ENCODE data around the gene OR2V1. TPM values are rescaled to one million over a fixed set of nuclear protein-coding genes. Genes with fewer than 3 reads are reported as not detected.
A peak's percentile ranks its signal among the peaks of the same experiment; 100 is the strongest.
"Not testable (repeated sequence)": the region's sequence is repeated elsewhere in the genome, so short reads cannot be mapped to it uniquely, and the experiment has no call there.

Gene OR2V1
- total RNA-seq, 1 donor, result not detected

DNA sequence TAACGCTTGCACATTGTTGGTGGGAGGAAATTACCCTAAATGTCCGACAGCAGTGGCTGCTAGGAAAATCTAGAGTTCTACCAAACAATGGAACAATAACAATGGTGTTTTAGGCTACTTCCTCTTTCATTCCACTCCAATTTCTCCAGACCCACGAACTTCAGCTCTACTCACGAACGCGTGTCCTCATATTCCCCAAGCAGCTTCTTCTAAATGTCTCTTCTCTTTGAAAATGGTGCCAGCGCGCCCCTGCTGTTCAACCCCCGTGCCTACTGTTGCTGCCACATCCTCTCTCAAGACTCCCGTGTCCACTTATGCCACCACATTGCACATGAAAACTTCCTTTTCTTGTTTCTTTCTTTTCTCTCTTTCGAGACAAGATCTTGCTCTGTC is 42.1 kb upstream of the OR2V1 start:
- Histone ChIP-seq H3K27ac (ENCODE audit: low read depth, low read length) (no peak overlapping the region), H3K79me2 (ENCODE audit: insufficient read depth, low read length) (no peaks in the 10 kb centered on the region), H3K4me2 (ENCODE audit: insufficient read depth, low read length) (peak overlapping the region; percentile 58), H4K20me1 (ENCODE audit: insufficient read depth, low read length) (no peaks in the 10 kb centered on the region), H2AFZ (ENCODE audit: low read length) (no peak overlapping the region), H3K4me1 (ENCODE audit: insufficient read depth, low read length) (peaks cover 17% of the 10 kb centered on the region), H3K9me3 (ENCODE audit: low read depth, low read length) (no peaks in the 10 kb centered on the region), H3K36me3 (ENCODE audit: insufficient read depth, low read length) (no peaks in the 10 kb centered on the region), H3K27me3 (ENCODE audit: insufficient read depth, low read length) (no peaks in the 10 kb centered on the region), H3K4me3 (ENCODE audit: insufficient read depth, low read length) (peak overlapping the region; percentile 31)
- TF ChIP-seq, protein P1, sequence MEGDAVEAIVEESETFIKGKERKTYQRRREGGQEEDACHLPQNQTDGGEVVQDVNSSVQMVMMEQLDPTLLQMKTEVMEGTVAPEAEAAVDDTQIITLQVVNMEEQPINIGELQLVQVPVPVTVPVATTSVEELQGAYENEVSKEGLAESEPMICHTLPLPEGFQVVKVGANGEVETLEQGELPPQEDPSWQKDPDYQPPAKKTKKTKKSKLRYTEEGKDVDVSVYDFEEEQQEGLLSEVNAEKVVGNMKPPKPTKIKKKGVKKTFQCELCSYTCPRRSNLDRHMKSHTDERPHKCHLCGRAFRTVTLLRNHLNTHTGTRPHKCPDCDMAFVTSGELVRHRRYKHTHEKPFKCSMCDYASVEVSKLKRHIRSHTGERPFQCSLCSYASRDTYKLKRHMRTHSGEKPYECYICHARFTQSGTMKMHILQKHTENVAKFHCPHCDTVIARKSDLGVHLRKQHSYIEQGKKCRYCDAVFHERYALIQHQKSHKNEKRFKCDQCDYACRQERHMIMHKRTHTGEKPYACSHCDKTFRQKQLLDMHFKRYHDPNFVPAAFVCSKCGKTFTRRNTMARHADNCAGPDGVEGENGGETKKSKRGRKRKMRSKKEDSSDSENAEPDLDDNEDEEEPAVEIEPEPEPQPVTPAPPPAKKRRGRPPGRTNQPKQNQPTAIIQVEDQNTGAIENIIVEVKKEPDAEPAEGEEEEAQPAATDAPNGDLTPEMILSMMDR (IDR thresholded peaks at IDR 0.05; ENCODE audit: extremely low read depth, low read depth, low read length), result no peak
- no peak for DNase-seq (ENCODE audit: insufficient read length, low spot score, missing footprints)

DNA sequence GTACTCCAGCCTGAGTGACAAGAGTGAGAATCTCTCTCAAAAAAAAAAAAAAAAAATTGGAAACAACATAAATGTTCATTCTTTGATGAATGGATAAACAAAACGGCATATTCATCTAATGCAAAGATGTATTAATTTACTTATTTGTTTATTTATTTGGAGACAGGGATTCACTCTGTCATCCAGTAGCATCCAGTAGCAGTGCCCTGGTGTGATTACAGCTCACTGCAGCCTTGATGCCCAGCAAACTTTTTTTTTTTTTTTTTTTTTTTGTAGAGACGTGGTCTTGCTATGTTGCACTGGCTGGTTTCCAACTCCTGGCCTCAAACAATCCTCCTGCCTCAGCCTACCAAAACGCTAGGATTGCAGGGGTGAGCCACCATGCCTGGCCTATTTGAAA is 40.8 kb upstream of the OR2V1 start:
- H4K20me1 ChIP-seq (ENCODE audit: insufficient read depth, low read length), result no peaks in the 10 kb centered on the region
- peaks cover 17% of the 10 kb centered on the region for H3K4me1 ChIP-seq (ENCODE audit: insufficient read depth, low read length)
- TF ChIP-seq, protein P1 (IDR thresholded peaks at IDR 0.05; ENCODE audit: extremely low read depth, low read depth, low read length), result no peak
- no peak for DNase-seq (ENCODE audit: insufficient read length, low spot score, missing footprints)
- H3K4me3 ChIP-seq (ENCODE audit: insufficient read depth, low read length), result no peak overlapping the region
- H3K27ac ChIP-seq (ENCODE audit: low read depth, low read length), result no peak overlapping the region
- H2AFZ ChIP-seq (ENCODE audit: low read length), result no peak overlapping the region
- H3K79me2 ChIP-seq (ENCODE audit: insufficient read depth, low read length), result no peaks in the 10 kb centered on the region
- H3K9me3 ChIP-seq (ENCODE audit: low read depth, low read length), result no peaks in the 10 kb centered on the region
- no peaks in the 10 kb centered on the region for H3K27me3 ChIP-seq (ENCODE audit: insufficient read depth, low read length)
- H3K4me2 ChIP-seq (ENCODE audit: insufficient read depth, low read length), result no peak overlapping the region
- no peaks in the 10 kb centered on the region for H3K36me3 ChIP-seq (ENCODE audit: insufficient read depth, low read length)

DNA sequence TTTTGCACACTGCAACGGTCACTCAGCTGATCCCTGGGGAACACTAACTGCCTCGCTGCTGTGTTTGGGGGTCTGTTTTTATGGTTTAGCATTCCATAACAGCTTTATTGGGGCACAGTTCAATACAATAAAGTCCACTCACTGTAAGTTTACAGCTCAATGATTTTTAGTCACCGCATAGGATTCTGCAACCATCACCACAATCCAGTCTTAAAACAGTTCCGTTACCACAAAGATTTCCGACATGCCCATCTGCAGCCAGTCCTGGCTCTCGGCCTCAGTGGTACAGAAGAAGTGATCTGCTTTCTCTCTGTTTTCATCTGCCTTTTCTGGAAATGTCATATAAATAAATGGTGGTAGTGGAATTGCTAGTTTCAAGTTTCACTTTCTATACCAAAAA is 40.0 kb upstream of the OR2V1 start:
- Histone ChIP-seq H4K20me1 (ENCODE audit: insufficient read depth, low read length) (no peaks in the 10 kb centered on the region), H3K36me3 (ENCODE audit: insufficient read depth, low read length) (no peaks in the 10 kb centered on the region), H3K4me3 (ENCODE audit: insufficient read depth, low read length) (no peak overlapping the region), H3K27ac (ENCODE audit: low read depth, low read length) (no peak overlapping the region), H3K27me3 (ENCODE audit: insufficient read depth, low read length) (no peaks in the 10 kb centered on the region), H3K79me2 (ENCODE audit: insufficient read depth, low read length) (no peaks in the 10 kb centered on the region), H2AFZ (ENCODE audit: low read length) (no peak overlapping the region), H3K9me3 (ENCODE audit: low read depth, low read length) (no peaks in the 10 kb centered on the region), H3K4me1 (ENCODE audit: insufficient read depth, low read length) (peaks cover 17% of the 10 kb centered on the region), H3K4me2 (ENCODE audit: insufficient read depth, low read length) (peak overlapping the region; percentile 72)
- TF ChIP-seq, protein P1 (IDR thresholded peaks at IDR 0.05; ENCODE audit: extremely low read depth, low read depth, low read length), result no peak
- peak; percentile 79 for DNase-seq (ENCODE audit: insufficient read length, low spot score, missing footprints)

DNA sequence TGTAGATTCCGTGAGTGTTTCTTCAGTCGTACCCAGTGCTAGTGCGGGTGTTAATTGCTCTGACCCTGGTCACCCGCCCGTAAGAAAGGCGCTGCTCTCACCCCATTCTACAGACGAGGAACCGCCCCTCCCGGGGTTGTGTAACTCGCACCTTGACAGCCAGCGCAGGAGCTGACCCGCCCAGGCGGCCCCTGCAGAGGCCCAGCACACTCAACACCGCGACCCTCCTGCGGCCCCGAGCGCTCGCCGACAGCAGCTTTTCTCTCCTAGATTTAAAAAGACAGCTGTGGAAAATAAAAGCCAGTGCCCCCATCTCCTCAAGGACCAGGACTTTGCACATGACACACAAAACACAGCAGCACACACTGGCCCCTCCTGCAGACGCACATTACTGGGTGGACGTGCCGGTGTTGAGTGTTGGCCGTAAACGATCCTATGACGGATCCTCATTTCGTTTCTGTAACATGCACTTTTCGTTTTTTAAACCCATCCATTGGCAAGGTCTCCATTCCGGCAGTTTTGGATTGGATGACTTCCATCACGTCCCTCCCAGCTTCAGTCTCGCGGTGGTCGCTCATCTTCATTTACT is 39.4 kb upstream of the OR2V1 start:
- peak; percentile 65 for DNase-seq (ENCODE audit: insufficient read length, low spot score, missing footprints)
- TF ChIP-seq, protein P1 (IDR thresholded peaks at IDR 0.05; ENCODE audit: extremely low read depth, low read depth, low read length), result no peak
- Histone ChIP-seq H3K36me3 (ENCODE audit: insufficient read depth, low read length) (no peaks in the 10 kb centered on the region), H3K27ac (ENCODE audit: low read depth, low read length) (no peak overlapping the region), H3K4me3 (ENCODE audit: insufficient read depth, low read length) (peak overlapping the region; percentile 47), H3K79me2 (ENCODE audit: insufficient read depth, low read length) (no peaks in the 10 kb centered on the region), H3K4me2 (ENCODE audit: insufficient read depth, low read length) (peak overlapping the region; percentile 72), H3K4me1 (ENCODE audit: insufficient read depth, low read length) (peaks cover 17% of the 10 kb centered on the region), H4K20me1 (ENCODE audit: insufficient read depth, low read length) (no peaks in the 10 kb centered on the region), H3K9me3 (ENCODE audit: low read depth, low read length) (no peaks in the 10 kb centered on the region), H3K27me3 (ENCODE audit: insufficient read depth, low read length) (no peaks in the 10 kb centered on the region), H2AFZ (ENCODE audit: low read length) (peak overlapping the region; percentile 60)

DNA sequence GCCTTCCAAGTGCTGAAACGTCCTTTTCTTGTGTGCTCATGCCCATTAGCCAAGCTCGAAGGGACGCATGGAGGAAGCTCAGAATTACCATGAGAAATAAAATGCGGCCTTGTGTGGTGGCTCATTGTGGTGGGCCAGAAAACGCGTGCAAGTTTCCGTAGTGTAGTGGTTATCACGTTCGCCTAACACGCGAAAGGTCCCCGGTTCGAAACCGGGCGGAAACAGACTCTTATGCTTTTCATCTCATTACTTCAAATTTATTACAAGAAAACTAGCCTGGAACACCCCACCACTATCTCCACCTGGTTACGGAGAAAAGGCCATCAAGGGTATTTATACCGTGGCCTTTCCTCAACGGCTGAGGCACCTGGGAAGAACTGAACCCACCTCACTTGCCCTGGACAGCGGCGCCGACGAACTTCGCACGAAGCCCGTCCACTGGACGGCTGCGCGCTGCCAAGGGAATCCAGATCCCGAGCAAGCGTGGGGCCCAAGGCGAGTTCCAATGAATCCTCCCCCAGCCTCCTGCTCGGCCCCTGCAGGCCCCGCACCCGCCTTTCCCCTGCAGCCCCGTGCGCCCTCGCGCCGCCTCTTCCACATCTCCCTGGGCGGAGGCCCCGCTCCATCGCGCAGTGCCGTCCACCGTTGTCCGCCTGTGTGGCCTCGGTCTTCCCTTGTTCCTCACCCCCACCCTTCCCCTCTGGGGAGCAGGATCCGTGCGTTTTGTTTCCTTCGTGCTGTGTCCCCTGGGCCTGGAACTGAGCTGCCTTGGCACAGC is 38.7 kb upstream of the OR2V1 start:
- Histone ChIP-seq H3K4me3 (ENCODE audit: insufficient read depth, low read length) (peak overlapping the region; percentile 47), H3K4me2 (ENCODE audit: insufficient read depth, low read length) (peak overlapping the region; percentile 72)

More for the DNA sequence above, 38.7 kb upstream of the OR2V1 start:
- peak overlapping the region; percentile 60 for H2AFZ ChIP-seq (ENCODE audit: low read length)
- H3K4me1 ChIP-seq (ENCODE audit: insufficient read depth, low read length), result peaks cover 17% of the 10 kb centered on the region
- H3K79me2 ChIP-seq (ENCODE audit: insufficient read depth, low read length); H3K27ac ChIP-seq (ENCODE audit: low read depth, low read length); H3K9me3 ChIP-seq (ENCODE audit: low read depth, low read length); H4K20me1 ChIP-seq (ENCODE audit: insufficient read depth, low read length); H3K27me3 ChIP-seq (ENCODE audit: insufficient read depth, low read length); H3K36me3 ChIP-seq (ENCODE audit: insufficient read depth, low read length): not testable (repeated sequence)
- DNase-seq (ENCODE audit: insufficient read length, low spot score, missing footprints), result peak; percentile 85

Data from osteoblast (primary cell).